Activated T-cell treated with anti-CD3 and anti-CD28 coated beads for 24 hours (primary cell): ENCODE data around the gene GRIA2.

Source experiments
- DNase-seq: peaks from one replicate; pipeline ENCODE4 v3.0.0-alpha.2; 2020; ENCODE audit warnings: low read depth

Gene GRIA2

GRCh38 chr4:157265281-157265680 is 44.8 kb downstream of the GRIA2 start:
- DNase-seq, result no peak

- DNase-seq, result no peak
Measured at GRCh38 chr4:157270108-157270507, 49.6 kb downstream of the GRIA2 start.

- no peak for DNase-seq
Measured at GRCh38 chr4:157270552-157270951, 50.0 kb downstream of the GRIA2 start.

- no peak for DNase-seq
Measured at GRCh38 chr4:157271166-157271869, 50.8 kb downstream of the GRIA2 start.

- no peak for DNase-seq
Measured at GRCh38 chr4:157280673-157281072, 60.1 kb downstream of the GRIA2 start.

- DNase-seq, result no peak
Measured at GRCh38 chr4:157282019-157282418, 61.5 kb downstream of the GRIA2 start.

- no peak for DNase-seq
Measured at GRCh38 chr4:157287445-157287844, 66.9 kb downstream of the GRIA2 start.

- no peak for DNase-seq
Measured at GRCh38 chr4:157290622-157291021, 70.1 kb downstream of the GRIA2 start.

- no peak for DNase-seq
Measured at GRCh38 chr4:157291071-157291470, 70.5 kb downstream of the GRIA2 start.

GRCh38 chr4:157293673-157294072 is 73.1 kb downstream of the GRIA2 start:
- no peak for DNase-seq

GRCh38 chr4:157294575-157294974 is 74.0 kb downstream of the GRIA2 start:
- no peak for DNase-seq

- no peak for DNase-seq
Measured at GRCh38 chr4:157300701-157301100, 80.2 kb downstream of the GRIA2 start.

GRCh38 chr4:157303471-157303960 is 83.0 kb downstream of the GRIA2 start:
- DNase-seq, result no peak

- no peak for DNase-seq
Measured at GRCh38 chr4:157304769-157305168, 84.2 kb downstream of the GRIA2 start.

GRCh38 chr4:157312702-157313101 is 92.2 kb downstream of the GRIA2 start:
- DNase-seq, result no peak

- DNase-seq, result no peak
Measured at GRCh38 chr4:157314906-157315305, 94.4 kb downstream of the GRIA2 start.

GRCh38 chr4:157315968-157316367 is 95.4 kb downstream of the GRIA2 start:
- DNase-seq, result no peak

- DNase-seq, result no peak
Measured at GRCh38 chr4:157320092-157320491, 99.6 kb downstream of the GRIA2 start.

- no peak for DNase-seq
Measured at GRCh38 chr4:157327666-157328065, 107.1 kb downstream of the GRIA2 start.

GRCh38 chr4:157357887-157358286 is 137.4 kb downstream of the GRIA2 start:
- no peak for DNase-seq

GRCh38 chr4:157358439-157358838 is 137.9 kb downstream of the GRIA2 start:
- no peak for DNase-seq

GRCh38 chr4:157358851-157359250 is 138.3 kb downstream of the GRIA2 start:
- no peak for DNase-seq

GRCh38 chr4:157363360-157363759 is 142.8 kb downstream of the GRIA2 start:
- no peak for DNase-seq

- no peak for DNase-seq
Measured at GRCh38 chr4:157372154-157372553, 151.6 kb downstream of the GRIA2 start.
